Measurements from ENCODE around the gene NDFIP2. TPM values are rescaled to one million over a fixed set of nuclear protein-coding genes. Genes with fewer than 3 reads are reported as not detected.

NDFIP2 gene
- total RNA-seq, 1 experiment from 2014 or later, result 23.1 TPM

GRCh38 chr13:79492918-79493594 lies 12.1 kb downstream of the NDFIP2 start (continued):
- no peak for TF ChIP-seq ATF2 (CRISPR knock-in tag; IDR thresholded peaks at IDR 0.05; ENCODE audit: borderline replicate concordance, low read depth)
- TF ChIP-seq IRF1 (CRISPR knock-in tag; IDR thresholded peaks at IDR 0.05), result no peak
- TF ChIP-seq EMX1 (CRISPR knock-in tag; IDR thresholded peaks at IDR 0.05), result no peak
- TF ChIP-seq NFATC4 (CRISPR knock-in tag; IDR thresholded peaks at IDR 0.05), result no peak
- TF ChIP-seq OVOL2 (CRISPR knock-in tag; IDR thresholded peaks at IDR 0.05; ENCODE audit: borderline replicate concordance), result no peak
- TF ChIP-seq FOXK1 (CRISPR knock-in tag; IDR thresholded peaks at IDR 0.05), result no peak

GRCh38 chr13:79496188-79496587 lies 15.2 kb downstream of the NDFIP2 start:
- CTCF ChIA-PET, result interaction anchor here (1.0 kb wide), 1 partner anchor 72 kb away, joined by 4 read pairs; no protein-coding TSS in a partner anchor
- no peak for DNase-seq (ENCODE audit: low spot score)
- no peak for ATAC-seq
- no peaks in the 10 kb centered on the region for H3K27me3 Mint-ChIP-seq (ENCODE audit: low read depth)
- no peaks in the 10 kb centered on the region for H3K36me3 Mint-ChIP-seq
- no peak overlapping the region for H3K4me3 Mint-ChIP-seq
- no peak for TF ChIP-seq RORB (CRISPR knock-in tag; IDR thresholded peaks at IDR 0.05)
- TF ChIP-seq HMGXB4 (CRISPR knock-in tag; IDR thresholded peaks at IDR 0.05), result no peak
- H3K4me1 Mint-ChIP-seq, result peaks cover 49% of the 10 kb centered on the region
- POLR2A ChIA-PET, result interaction anchor here (0.6 kb wide), 1 partner anchor 124 kb away, joined by 4 read pairs; no protein-coding TSS in a partner anchor
- no peaks in the 10 kb centered on the region for H3K9me3 Mint-ChIP-seq
- no peak overlapping the region for H3K27ac Mint-ChIP-seq

GRCh38 chr13:79497064-79497463 lies 16.1 kb downstream of the NDFIP2 start:
- ATAC-seq (no peak), DNase-seq (ENCODE audit: low spot score) (no peak)
- Mint-ChIP-seq H3K36me3 (no peaks in the 10 kb centered on the region), H3K4me1 (peaks cover 40% of the 10 kb centered on the region), H3K4me3 (no peak overlapping the region), H3K27me3 (ENCODE audit: low read depth) (no peaks in the 10 kb centered on the region), H3K9me3 (no peaks in the 10 kb centered on the region), H3K27ac (no peak overlapping the region)
- POLR2A ChIA-PET, result no interaction called here
- CTCF ChIA-PET, result interaction anchor here (1.0 to 1.1 kb wide), 2 partner anchors 45 to 73 kb away, joined by 3 to 4 read pairs; no protein-coding TSS in a partner anchor
- TF ChIP-seq PRDM15 (CRISPR knock-in tag; IDR thresholded peaks at IDR 0.05) (no peak), RORB (CRISPR knock-in tag; IDR thresholded peaks at IDR 0.05) (no peak), ZBTB21 (CRISPR knock-in tag; IDR thresholded peaks at IDR 0.05; ENCODE audit: borderline replicate concordance) (no peak)

GRCh38 chr13:79497852-79498251 lies 16.9 kb downstream of the NDFIP2 start:
- H3K27ac Mint-ChIP-seq, result 0 out of 2 replicates have a peak overlapping the region, but pooled peaks have one; percentile 1
- ChIA-PET POLR2A (no interaction called here), CTCF (interaction anchor here (1.1 kb wide), 1 partner anchor 44 kb away, joined by 3 read pairs; no protein-coding TSS in a partner anchor)
- H3K4me3 Mint-ChIP-seq, result no peak overlapping the region
- DNase-seq (ENCODE audit: low spot score) (no peak), ATAC-seq (no peak)
- peaks cover 32% of the 10 kb centered on the region for H3K4me1 Mint-ChIP-seq
- no peaks in the 10 kb centered on the region for H3K36me3 Mint-ChIP-seq
- H3K9me3 Mint-ChIP-seq, result no peaks in the 10 kb centered on the region
- no peaks in the 10 kb centered on the region for H3K27me3 Mint-ChIP-seq (ENCODE audit: low read depth)
- TF ChIP-seq ZNF281 (CRISPR knock-in tag; IDR thresholded peaks at IDR 0.05) (no peak), SP1 (CRISPR knock-in tag; conservative IDR thresholded peaks at IDR 0.05) (no peak), GTF2I (CRISPR knock-in tag; conservative IDR thresholded peaks at IDR 0.05) (no peak), ZBTB21 (CRISPR knock-in tag; IDR thresholded peaks at IDR 0.05; ENCODE audit: borderline replicate concordance) (no peak), PREB (CRISPR knock-in tag; IDR thresholded peaks at IDR 0.05; ENCODE audit: borderline replicate concordance) (no peak), ZNF263 (CRISPR knock-in tag; IDR thresholded peaks at IDR 0.05; ENCODE audit: low read depth) (no peak), ZNF219 (CRISPR knock-in tag; IDR thresholded peaks at IDR 0.05; ENCODE audit: borderline replicate concordance) (no peak), ZNF317 (CRISPR knock-in tag; IDR thresholded peaks at IDR 0.05; ENCODE audit: borderline replicate concordance, low read depth) (no peak), KAT7 (CRISPR knock-in tag; IDR thresholded peaks at IDR 0.05; ENCODE audit: borderline replicate concordance) (no peak)

Data from WTC11 (cell line).